Neuronal stem cell (in vitro differentiated cells): ENCODE results near the gene CD40.
A peak's percentile ranks its signal among the peaks of the same experiment; 100 is the strongest.

Source experiments
- DNase-seq: peaks from one replicate; pipeline ENCODE4 v3.0.0-alpha.2; 2013; ENCODE audit warnings: low spot score
- H2AFZ ChIP-seq: one replicate; pipeline ENCODE4 v1.6.1; 2013; ENCODE audit warnings: mild to moderate bottlenecking, low read length, inconsistent platforms
- H2AK5ac ChIP-seq: 2 replicates; pipeline ENCODE4 v1.6.1; 2013; ENCODE audit warnings: low read depth, mild to moderate bottlenecking, inconsistent platforms, low read length, moderate library complexity, mixed read lengths
- H2BK120ac ChIP-seq: 2 replicates; pipeline ENCODE4 v1.6.1; 2013; ENCODE audit warnings: low read depth, mild to moderate bottlenecking, inconsistent platforms, low read length, moderate library complexity, mixed read lengths
- H2BK12ac ChIP-seq: one replicate; pipeline ENCODE4 v1.6.1; 2013; ENCODE audit warnings: low read length, inconsistent platforms
- H2BK15ac ChIP-seq: 2 replicates; pipeline ENCODE4 v1.6.1; 2013; ENCODE audit warnings: mild to moderate bottlenecking, low read length, inconsistent platforms, mixed read lengths
- H2BK5ac ChIP-seq: one replicate; pipeline ENCODE4 v1.6.1; 2013; ENCODE audit warnings: inconsistent platforms, mild to moderate bottlenecking, low read length, moderate library complexity
- H3K14ac ChIP-seq: one replicate; pipeline ENCODE4 v1.6.1; 2013; ENCODE audit warnings: low read length, inconsistent platforms
- H3K18ac ChIP-seq: 2 replicates; pipeline ENCODE4 v1.6.1; 2013; ENCODE audit warnings: low read length, inconsistent platforms
- H3K23ac ChIP-seq: 2 replicates; pipeline ENCODE4 v1.6.1; 2013; ENCODE audit warnings: low read depth, mild to moderate bottlenecking, mixed read lengths, low read length, inconsistent platforms; ENCODE audit not compliant: poor library complexity
- H3K27ac ChIP-seq: replicated peaks from 3 replicates; pipeline ENCODE4 v1.5.1; 2013; ENCODE audit warnings: low read length, inconsistent platforms
- H3K27me3 ChIP-seq, 3 experiments: 2 replicates each; pipeline ENCODE4 v1.6.1; 2013; ENCODE audit warnings: low read length in 3 of 3, mild to moderate bottlenecking in 2 of 3, inconsistent platforms in 1 of 3, low read depth in 1 of 3, mixed read lengths in 1 of 3, moderate library complexity in 1 of 3; ENCODE audit not compliant: control insufficient read depth in 3 of 3, insufficient read depth in 3 of 3
- H3K36me3 ChIP-seq, 2 donors: replicated peaks in 1 of 2; 2 replicates each; pipeline ENCODE4 v1.6.1; 2013; ENCODE audit warnings: low read length in 2 of 2; ENCODE audit not compliant: control insufficient read depth in 2 of 2, insufficient read depth in 2 of 2
- H3K4ac ChIP-seq: 2 replicates; pipeline ENCODE4 v1.6.1; 2013; ENCODE audit warnings: inconsistent platforms, mild to moderate bottlenecking, low read length, moderate library complexity
- H3K4me1 ChIP-seq, 2 donors: 1 replicate in 1 of 2; 2 replicates in 1 of 2; pipeline ENCODE4 v1.6.1; 2013; ENCODE audit warnings: low read length in 2 of 2, low read depth in 1 of 2; ENCODE audit not compliant: control insufficient read depth in 2 of 2, insufficient read depth in 1 of 2
- H3K4me2 ChIP-seq: one replicate; pipeline ENCODE4 v1.6.1; 2013; ENCODE audit warnings: mild to moderate bottlenecking, low read length, inconsistent platforms; ENCODE audit not compliant: insufficient read depth, poor library complexity, severe bottlenecking
- H3K4me3 ChIP-seq, 2 donors: 2 replicates each; pipeline ENCODE4 v1.5.1; 2013; ENCODE audit warnings: low read length in 2 of 2, mild to moderate bottlenecking in 2 of 2, inconsistent platforms in 1 of 2, moderate library complexity in 1 of 2
- H3K79me1 ChIP-seq: one replicate; pipeline ENCODE4 v1.6.1; 2013; ENCODE audit warnings: low read depth, mild to moderate bottlenecking, inconsistent platforms, low read length, moderate library complexity
- H3K9ac ChIP-seq: one replicate; pipeline ENCODE4 v1.6.1; 2013; ENCODE audit warnings: mild to moderate bottlenecking, low read depth, low read length, inconsistent platforms; ENCODE audit not compliant: poor library complexity
- H3K9me3 ChIP-seq, 2 donors: replicated peaks in 1 of 2; 2 replicates each; pipeline versions ENCODE3 to v1.6.1; 2013; ENCODE audit warnings: low read length in 2 of 2, mild to moderate bottlenecking in 2 of 2, inconsistent platforms in 1 of 2, low read depth in 1 of 2, mixed read lengths in 1 of 2, moderate library complexity in 1 of 2; ENCODE audit not compliant: control insufficient read depth in 2 of 2, insufficient read depth in 1 of 2
- H4K8ac ChIP-seq: one replicate; pipeline ENCODE4 v1.6.1; 2013; ENCODE audit warnings: low read depth, mild to moderate bottlenecking, inconsistent platforms, low read length, moderate library complexity
- H4K91ac ChIP-seq: one replicate; pipeline ENCODE4 v1.6.1; 2013; ENCODE audit warnings: low read length, low read depth, mild to moderate bottlenecking, inconsistent platforms; ENCODE audit not compliant: poor library complexity
- WGBS, 2 donors: extraction: QIAGEN DNeasy Blood & Tissue Kit; methylation state at CpG; one replicate each; pipeline ENCODE4 v1.1.7; 2013; ENCODE audit warnings: missing lambda C conversion rate in 2 of 2, mixed read lengths in 1 of 2; ENCODE audit not compliant: insufficient read length in 2 of 2, insufficient replicate concordance in 1 of 2; ENCODE audit errors: extremely low coverage in 2 of 2; 5-methylcytosine and 5-hydroxymethylcytosine counted together

CD40 gene

GRCh38 chr20:46129955-46130481 lies 11.9 kb downstream of the CD40 start:
- Histone ChIP-seq H3K27ac (no peak overlapping the region), H3K9ac (no peak overlapping the region), H3K18ac (no peak overlapping the region), H2BK15ac (no peak overlapping the region), H2AFZ (no peak overlapping the region), H3K4ac (no peak overlapping the region), H3K4me3 (no peak overlapping the region), H4K8ac (no peak overlapping the region), H2BK12ac (no peak overlapping the region), H3K79me1 (no peaks in the 10 kb centered on the region), H2AK5ac (peak overlapping the region; percentile 33), H3K14ac (no peak overlapping the region), H2BK5ac (peak overlapping the region; percentile 32), H3K36me3 (peaks cover 0 to 3% of the 10 kb centered on the region in 2 donors), H3K23ac (no peak overlapping the region), H4K91ac (no peak overlapping the region), H3K4me1 (peaks cover 0 to 3% of the 10 kb centered on the region in 2 donors), H2BK120ac (no peak overlapping the region), H3K4me2 (no peak overlapping the region), H3K9me3 (peaks cover 0 to 2% of the 10 kb centered on the region in 2 donors), H3K27me3 (peaks cover 2 to 32% (median 19%) of the 10 kb centered on the region in 3 experiments)
- no CpG with 5 or more reads among the region's 5 CpGs for WGBS, 2 donors
- no peak for DNase-seq

GRCh38 chr20:46130534-46130933 lies 12.4 kb downstream of the CD40 start:
- Histone ChIP-seq H3K9me3 (peaks cover 0 to 2% of the 10 kb centered on the region in 2 donors), H3K4me2 (no peak overlapping the region), H2BK15ac (no peak overlapping the region), H2BK12ac (no peak overlapping the region), H4K8ac (no peak overlapping the region), H3K9ac (no peak overlapping the region), H3K27ac (no peak overlapping the region), H3K4ac (no peak overlapping the region), H3K23ac (no peak overlapping the region), H3K18ac (no peak overlapping the region), H2BK120ac (no peak overlapping the region), H3K14ac (no peak overlapping the region), H2BK5ac (peak overlapping the region; percentile 32), H2AFZ (no peak overlapping the region), H3K27me3 (peaks cover 2 to 37% (median 19%) of the 10 kb centered on the region in 3 experiments), H4K91ac (no peak overlapping the region), H2AK5ac (peak overlapping the region; percentile 33), H3K79me1 (no peaks in the 10 kb centered on the region), H3K36me3 (peaks cover 0 to 3% of the 10 kb centered on the region in 2 donors), H3K4me1 (peaks cover 0 to 3% of the 10 kb centered on the region in 2 donors), H3K4me3 (no peak overlapping the region)
- no peak for DNase-seq
- no CpG with 5 or more reads among the region's 4 CpGs for WGBS, 2 donors

- H3K27ac ChIP-seq, result no peak overlapping the region
- peaks cover 0 to 2% of the 10 kb centered on the region in 2 donors for H3K9me3 ChIP-seq
- H3K4me3 ChIP-seq, result no peak overlapping the region
- H2AFZ ChIP-seq, result no peak overlapping the region
- no peak overlapping the region for H4K91ac ChIP-seq
- H3K36me3 ChIP-seq, result peaks cover 0 to under 1% of the 10 kb centered on the region in 2 donors
- peaks cover 2 to 43% (median 19%) of the 10 kb centered on the region in 3 experiments for H3K27me3 ChIP-seq
- H3K9ac ChIP-seq, result no peak overlapping the region
- H2BK15ac ChIP-seq, result no peak overlapping the region
- no peak overlapping the region for H3K4me2 ChIP-seq
- WGBS, 2 donors, result no CpG with 5 or more reads among the region's 6 CpGs
- H3K79me1 ChIP-seq, result no peaks in the 10 kb centered on the region
- no peak overlapping the region for H3K23ac ChIP-seq
- H3K4me1 ChIP-seq, result peaks cover 0 to 9% of the 10 kb centered on the region in 2 donors
- no peak overlapping the region for H3K14ac ChIP-seq
- H2BK12ac ChIP-seq, result no peak overlapping the region
- H3K18ac ChIP-seq, result no peak overlapping the region
- no peak overlapping the region for H2BK5ac ChIP-seq
- H3K4ac ChIP-seq, result no peak overlapping the region
- H2BK120ac ChIP-seq, result no peak overlapping the region
- no peak overlapping the region for H2AK5ac ChIP-seq
- H4K8ac ChIP-seq, result no peak overlapping the region
- no peak for DNase-seq
These were observed 13.3 kb downstream of the CD40 start for GRCh38 chr20:46131396-46131795.

GRCh38 chr20:46132705-46133120 lies 14.6 kb downstream of the CD40 start:
- H4K8ac ChIP-seq, result no peak overlapping the region
- H3K9me3 ChIP-seq, result peaks cover 0 to 2% of the 10 kb centered on the region in 2 donors
- no CpG with 5 or more reads among the region's 17 CpGs for WGBS, 2 donors
- no peaks in the 10 kb centered on the region for H3K79me1 ChIP-seq
- peak overlapping the region; percentile 40 for H2BK120ac ChIP-seq
- H3K4me3 ChIP-seq, result no peak overlapping the region
- no peak overlapping the region for H3K4ac ChIP-seq
- DNase-seq, result peak; percentile 68
- no peaks in the 10 kb centered on the region for H3K36me3 ChIP-seq
- H2BK5ac ChIP-seq, result no peak overlapping the region
- H2AFZ ChIP-seq, result peak overlapping the region; percentile 54
- H2AK5ac ChIP-seq, result no peak overlapping the region
- no peak overlapping the region for H3K27ac ChIP-seq
- no peak overlapping the region for H3K9ac ChIP-seq
- no peak overlapping the region for H3K4me2 ChIP-seq
- H2BK15ac ChIP-seq, result no peak overlapping the region
- peaks cover 0 to 12% of the 10 kb centered on the region in 2 donors for H3K4me1 ChIP-seq
- H3K27me3 ChIP-seq, result peaks cover 2 to 48% (median 19%) of the 10 kb centered on the region in 3 experiments
- H3K23ac ChIP-seq, result no peak overlapping the region
- H4K91ac ChIP-seq, result no peak overlapping the region
- peak overlapping the region; percentile 63 for H2BK12ac ChIP-seq
- peak overlapping the region; percentile 35 for H3K18ac ChIP-seq
- peak overlapping the region; percentile 87 for H3K14ac ChIP-seq
